K562 (cell line): ENCODE results near the gene GRIA4. TPM values are rescaled to one million over a fixed set of nuclear protein-coding genes. Genes with fewer than 3 reads are reported as not detected.

Source experiments
- ATAC-seq: fragments of 200-7000 bp; cut with Tn5 transposase; 3 replicates; pipeline ENCODE4 v1.9.1; 2020; ENCODE audit warnings: moderate library complexity
- BruUV-seq: library from RNA; stranded (reverse); fragments of 400-500 nt; replicated peaks from 2 replicates; lab custom pipeline; 2021; lab: Mats Ljungman, UMichigan
- CTCF ChIA-PET: fragments of 300-600 bp; formaldehyde crosslinking; extraction: SDS; loops from one replicate; lab custom pipeline; 2021; ENCODE audit warnings: low intra/inter-chr PET ratio; lab: Yijun Ruan, JAX
- POLR2A ChIA-PET: fragments of 300-600, 350-650 bp; sonication (Branson Sonifier 250); formaldehyde crosslinking; extraction: SDS; loops from one replicate; lab custom pipeline; 2021; ENCODE audit warnings: antibody characterized with exemption, inconsistent platforms; lab: Yijun Ruan, JAX
- DNase-seq, 4 experiments: peaks; one replicate each; pipeline versions ENCODE4 v3.0.0 to v3.0.0-alpha.2; 2011 to 2018; ENCODE audit warnings: low spot score in 3 of 4, mixed read lengths in 3 of 4; ENCODE audit errors: extremely low read depth in 1 of 4
- FAIRE-seq: peaks from 2 replicates; lab custom pipeline; 2011; peaks lifted over from hg19 to GRCh38; lab: Jason Lieb, UNC
- H2AFZ ChIP-seq: 2 replicates; pipeline ENCODE4 v1.6.0; 2011; ENCODE audit warnings: low read depth, low read length, control low read depth, inconsistent platforms
- H3K27ac ChIP-seq: fragments of 200-600 bp; 3 replicates; pipeline ENCODE4 v1.8.0; 2011; ENCODE audit warnings: low read depth, mild to moderate bottlenecking, control low read depth, inconsistent platforms, low read length, moderate library complexity, mixed read lengths; ENCODE audit errors: extremely low read depth
- H3K27me3 ChIP-seq, 2 experiments: fragments of 300-600 bp in 1 of 2; 2 replicates in 1 of 2; 3 replicates in 1 of 2; pipeline versions ENCODE4 v1.6.0 to v1.8.0; 2011; ENCODE audit warnings: inconsistent platforms in 2 of 2, low read length in 2 of 2, mild to moderate bottlenecking in 1 of 2, mixed read lengths in 1 of 2, moderate library complexity in 1 of 2; ENCODE audit not compliant: control insufficient read depth in 2 of 2, insufficient read depth in 2 of 2
- H3K36me3 ChIP-seq: fragments of 300-600 bp; 3 replicates; pipeline ENCODE4 v1.8.0; 2011; ENCODE audit warnings: mild to moderate bottlenecking, low read length, inconsistent platforms; ENCODE audit not compliant: control insufficient read depth, insufficient read depth
- H3K4me1 ChIP-seq, 2 experiments: fragments of 200-600 bp in 1 of 2; replicated peaks in 1 of 2; 2 replicates in 1 of 2; 3 replicates in 1 of 2; pipeline versions ENCODE4 v1.5.1 to v1.8.0; 2011; ENCODE audit warnings: inconsistent platforms in 2 of 2, low read length in 2 of 2, mild to moderate bottlenecking in 1 of 2, mixed read lengths in 1 of 2, moderate library complexity in 1 of 2; ENCODE audit not compliant: control insufficient read depth in 2 of 2, insufficient read depth in 2 of 2
- H3K4me2 ChIP-seq: 2 replicates; pipeline ENCODE4 v1.6.1; 2011; ENCODE audit warnings: low read length, control low read depth, inconsistent platforms, mixed read lengths; ENCODE audit not compliant: insufficient read depth
- H3K4me3 ChIP-seq: fragments of 200-600 bp; sonication (generic), shearing (Covaris generic); 2 replicates; pipeline ENCODE4 v1.5.1; 2016; ENCODE audit warnings: control low read depth, inconsistent platforms
- H3K79me2 ChIP-seq: fragments of 200-600 bp; 3 replicates; pipeline ENCODE4 v1.8.0; 2011; ENCODE audit warnings: low read length, inconsistent platforms; ENCODE audit not compliant: control insufficient read depth, insufficient read depth
- H3K9ac ChIP-seq, 2 experiments: 2 replicates each; pipeline versions ENCODE4 v1.6.0 to v1.6.1; 2011; ENCODE audit warnings: low read depth in 2 of 2, low read length in 2 of 2, control low read depth in 1 of 2, inconsistent platforms in 1 of 2, mild to moderate bottlenecking in 1 of 2, mixed read lengths in 1 of 2; ENCODE audit not compliant: insufficient read depth in 1 of 2
- H3K9me1 ChIP-seq: one replicate; pipeline ENCODE4 v1.6.0; 2011; ENCODE audit warnings: inconsistent platforms, mild to moderate bottlenecking, low read length, moderate library complexity; ENCODE audit not compliant: control insufficient read depth, insufficient read depth
- H3K9me3 ChIP-seq: replicated peaks from 2 replicates; pipeline ENCODE4 v1.5.1; 2011; ENCODE audit warnings: low read depth, low read length, inconsistent platforms; ENCODE audit not compliant: control insufficient read depth, insufficient read depth
- H4K20me1 ChIP-seq: replicated peaks from 2 replicates; pipeline ENCODE4 v1.6.1; 2011; ENCODE audit warnings: low read length, inconsistent platforms, mixed read lengths; ENCODE audit not compliant: control insufficient read depth, insufficient read depth
- ATF2 ChIP-seq: sonication (generic); formaldehyde crosslinking; IDR thresholded peaks from 2 replicates; pipeline ENCODE4 v1.8.1; 2022; ENCODE audit warnings: missing genetic modification reagents
- MAFF ChIP-seq: IDR thresholded peaks from 2 replicates; pipeline ENCODE4 v1.6.1; 2012; ENCODE audit warnings: low read length, improper control_type of control experiment
- SREBF2 ChIP-seq: sonication (generic); formaldehyde crosslinking; IDR thresholded peaks from 2 replicates; pipeline ENCODE4 v1.4.0; 2020; ENCODE audit warnings: mild to moderate bottlenecking, missing genetic modification reagents
- ZBTB49 ChIP-seq: sonication (generic); formaldehyde crosslinking; IDR thresholded peaks from 2 replicates; pipeline ENCODE4 v1.8.0; 2022; ENCODE audit warnings: missing genetic modification reagents, mild to moderate bottlenecking, borderline replicate concordance
- WGBS: fragments of 100-300 bp; shearing (Covaris generic); methylation state at CpG from one replicate; pipeline ENCODE4 v1.1.6; 2016; ENCODE audit warnings: low coverage, mixed read lengths; ENCODE audit not compliant: insufficient coverage; ENCODE audit errors: missing lambda C conversion rate; 5-methylcytosine and 5-hydroxymethylcytosine counted together
- in situ Hi-C: fragments of 300-500 bp; cut with MboI; formaldehyde crosslinking; loops from 4 replicates; pipeline ENCODE4 v1.15.0; 2018; ENCODE audit warnings: inconsistent platforms, mixed read lengths
- intact Hi-C: fragments of 100-400 bp; cut with micrococcal nuclease; formaldehyde crosslinking; loops from 2 replicates; pipeline ENCODE4 v1.14.2; 2022
- polyA plus RNA-seq, 8 experiments: library from polyadenylated mRNA; depleted of rRNA in 4 of 8; stranded (reverse) in 5 of 8; unstranded in 3 of 8; fragments of >200 nt; fragmentation: Nextera tagmentation in 2 of 8; fragmentation: Illumina TruSeq in 1 of 8; extraction: Ambion mirVana in 2 of 8; extraction: Trizol in 1 of 8; gene quantifications; 2 replicates each; pipeline versions ENCODE4 v1.2.1 to v1.2.3, GENCODE V29; 2011 to 2014; ENCODE audit warnings: inconsistent platforms in 1 of 8, missing spikeins in 1 of 8
- total RNA-seq, 7 experiments: library from RNA; depleted of rRNA in 6 of 7; stranded (reverse); fragments of >200 nt in 6 of 7; fragmentation: Illumina TruSeq in 2 of 7; extraction: Trizol in 2 of 7; gene quantifications; 2 replicates each; pipeline versions ENCODE4 v1.2.1 to v1.2.3, GENCODE V29; 2011 to 2021; ENCODE audit warnings: low replicate concordance in 1 of 7

Gene GRIA4
- total and polyA plus RNA-seq, 9 of the 15 experiments (the other 6 are each of a cell fraction or from before 2014, with no cell fraction given), result not detected

GRCh38 chr11:105719073-105719822, 109.4 kb downstream of the GRIA4 start:
- no TSS peak for BruUV-seq
- intact Hi-C loops, result no loop called here
- no peaks in the 10 kb centered on the region for H3K79me2 ChIP-seq
- in situ Hi-C loops, result no loop called here
- no peak for TF ChIP-seq MAFF
- ChIA-PET CTCF (no interaction called here), POLR2A (no interaction called here)
- H4K20me1 ChIP-seq, result no peaks in the 10 kb centered on the region
- FAIRE-seq, result no peak
- H3K4me1 ChIP-seq, result no peaks in the 10 kb centered on the region
- WGBS, result under 1% methylated on average over 11 of the region's 11 CpGs
- no peaks in the 10 kb centered on the region for H3K36me3 ChIP-seq
- ATAC-seq, result no peak
- H3K4me3 ChIP-seq, result no peak overlapping the region
- no peaks in the 10 kb centered on the region for H3K9me3 ChIP-seq
- no peaks in the 10 kb centered on the region for H3K27me3 ChIP-seq
- DNase-seq, result no peak
- H3K27ac ChIP-seq, result no peak overlapping the region
- H3K9me1 ChIP-seq, result no peaks in the 10 kb centered on the region
- no peak overlapping the region for H2AFZ ChIP-seq
- no peak overlapping the region for H3K9ac ChIP-seq
- no peak overlapping the region for H3K4me2 ChIP-seq

GRCh38 chr11:105720096-105720495, 110.2 kb downstream of the GRIA4 start:
- Histone ChIP-seq H3K36me3 (no peaks in the 10 kb centered on the region), H4K20me1 (no peaks in the 10 kb centered on the region), H3K9me1 (no peaks in the 10 kb centered on the region), H3K27ac (no peak overlapping the region), H3K27me3 (no peaks in the 10 kb centered on the region), H3K79me2 (no peaks in the 10 kb centered on the region), H3K9ac (no peak overlapping the region), H2AFZ (no peak overlapping the region), H3K9me3 (no peaks in the 10 kb centered on the region), H3K4me2 (no peak overlapping the region), H3K4me1 (no peaks in the 10 kb centered on the region), H3K4me3 (no peak overlapping the region)
- no peak for DNase-seq
- in situ Hi-C loops, result no loop called here
- 0% methylated on average over 2 of the region's 2 CpGs for WGBS
- intact Hi-C loops, result no loop called here
- no peak for FAIRE-seq
- POLR2A ChIA-PET, result no interaction called here
- no peak for ATAC-seq
- CTCF ChIA-PET, result no interaction called here
- no TSS peak for BruUV-seq
- no peak for TF ChIP-seq SREBF2
- no peak for TF ChIP-seq ATF2 (CRISPR knock-in tag)
- TF ChIP-seq ZBTB49 (CRISPR knock-in tag), result no peak
